SK-N-SH treated with all-trans-retinoic acid at 6 μM for 48 hours (cell line): ENCODE data around the gene HHATL.

Experiments used
- ATAC-seq: fragments of 200-7000 bp; cut with Tn5 transposase; 3 replicates; pipeline ENCODE4 v1.9.1; 2020; ENCODE audit warnings: mild to moderate bottlenecking, moderate library complexity
- ARNTL ChIP-seq: fragments of 450-650 bp; formaldehyde crosslinking; IDR thresholded peaks from 2 replicates; pipeline ENCODE4 v1.5.0; 2020; ENCODE audit warnings: low read depth, mild to moderate bottlenecking, moderate library complexity, borderline replicate concordance
- BACH2 ChIP-seq: fragments of 250-450 bp; sonication (Bioruptor Pico); IDR thresholded peaks from 2 replicates; pipeline ENCODE4 v1.9.0; 2021; ENCODE audit warnings: mild to moderate bottlenecking, borderline replicate concordance
- CSDC2 ChIP-seq: fragments of 250-450 bp; sonication (Bioruptor Pico); IDR thresholded peaks from 2 replicates; pipeline ENCODE4 v1.5.0; 2020; ENCODE audit warnings: mild to moderate bottlenecking, moderate library complexity
- ESRRG ChIP-seq: fragments of 250-450 bp; sonication (Bioruptor Pico); IDR thresholded peaks from 2 replicates; pipeline ENCODE4 v1.6.1; 2021; ENCODE audit warnings: mild to moderate bottlenecking
- GLIS3 ChIP-seq: fragments of 250-450 bp; sonication (Bioruptor Pico); IDR thresholded peaks from 2 replicates; pipeline ENCODE4 v1.5.0; 2020; ENCODE audit warnings: mild to moderate bottlenecking, moderate library complexity
- OSR1 ChIP-seq: fragments of 250-450 bp; sonication (Bioruptor Pico); IDR thresholded peaks from 2 replicates; pipeline ENCODE4 v1.8.0; 2022; ENCODE audit warnings: moderate library complexity, mild to moderate bottlenecking, inconsistent platforms
- PPARA ChIP-seq: fragments of 250-450 bp; sonication (Bioruptor Pico); IDR thresholded peaks from 2 replicates; pipeline ENCODE4 v1.5.0; 2020; ENCODE audit warnings: mild to moderate bottlenecking, borderline replicate concordance
- RARB ChIP-seq: fragments of 250-450 bp; sonication (Bioruptor Pico); IDR thresholded peaks from 2 replicates; pipeline ENCODE4 v1.8.0; 2021; ENCODE audit warnings: mild to moderate bottlenecking, moderate library complexity
- SNAI2 ChIP-seq: fragments of 250-450 bp; sonication (Bioruptor Pico); IDR thresholded peaks from 2 replicates; pipeline ENCODE4 v1.5.0; 2020; ENCODE audit warnings: mild to moderate bottlenecking, moderate library complexity
- TCF4 ChIP-seq: fragments of 250-450 bp; sonication (Bioruptor Pico); IDR thresholded peaks from 2 replicates; pipeline ENCODE4 v1.8.0; 2021; ENCODE audit warnings: mild to moderate bottlenecking, moderate library complexity, borderline replicate concordance
- ZC3H10 ChIP-seq: fragments of 250-450 bp; sonication (Bioruptor Pico); IDR thresholded peaks from 2 replicates; pipeline ENCODE4 v1.5.1; 2021; ENCODE audit warnings: mild to moderate bottlenecking, moderate library complexity
- ZFP3 ChIP-seq: fragments of 250-450 bp; sonication (Bioruptor Pico); IDR thresholded peaks from 2 replicates; pipeline ENCODE4 v1.5.0; 2020; ENCODE audit warnings: mild to moderate bottlenecking, moderate library complexity
- ZFP30 ChIP-seq: fragments of 450-650 bp; formaldehyde crosslinking; IDR thresholded peaks from 2 replicates; pipeline ENCODE4 v1.5.0; 2022; ENCODE audit warnings: mild to moderate bottlenecking, moderate library complexity
- ZNF565 ChIP-seq: fragments of 450-650 bp; formaldehyde crosslinking; conservative IDR thresholded peaks from 2 replicates; pipeline ENCODE4 v1.5.0; 2020; ENCODE audit warnings: low read depth, mild to moderate bottlenecking, moderate library complexity
- ZNF70 ChIP-seq: fragments of 450-650 bp; formaldehyde crosslinking; IDR thresholded peaks from 2 replicates; pipeline ENCODE4 v1.5.0; 2020; ENCODE audit warnings: mild to moderate bottlenecking, moderate library complexity
- ZNF8 ChIP-seq: fragments of 450-650 bp; formaldehyde crosslinking; IDR thresholded peaks from 2 replicates; pipeline ENCODE4 v1.5.0; 2020; ENCODE audit warnings: mild to moderate bottlenecking, moderate library complexity
- TF ChIP-seq, protein P1 (sequence below): fragments of 250-450 bp; sonication (Bioruptor Pico); IDR thresholded peaks from 2 replicates; pipeline ENCODE4 v1.5.0; 2020; ENCODE audit warnings: mild to moderate bottlenecking, moderate library complexity
- TF ChIP-seq, protein P2 (sequence below): fragments of 250-450 bp; sonication (Bioruptor Pico); IDR thresholded peaks from 2 replicates; pipeline ENCODE4 v1.8.0; 2020; ENCODE audit warnings: mild to moderate bottlenecking, moderate library complexity, borderline replicate concordance
- TF ChIP-seq, protein P3 (sequence below): fragments of 250-450 bp; sonication (Bioruptor Pico); IDR thresholded peaks from 2 replicates; pipeline ENCODE4 v1.5.1; 2021; ENCODE audit warnings: mild to moderate bottlenecking, moderate library complexity
- TF ChIP-seq, protein P4 (sequence below): fragments of 250-450 bp; sonication (Bioruptor Pico); IDR thresholded peaks from 2 replicates; pipeline ENCODE4 v1.5.1; 2020; ENCODE audit warnings: low read depth, mild to moderate bottlenecking, moderate library complexity

The HHATL gene

DNA sequence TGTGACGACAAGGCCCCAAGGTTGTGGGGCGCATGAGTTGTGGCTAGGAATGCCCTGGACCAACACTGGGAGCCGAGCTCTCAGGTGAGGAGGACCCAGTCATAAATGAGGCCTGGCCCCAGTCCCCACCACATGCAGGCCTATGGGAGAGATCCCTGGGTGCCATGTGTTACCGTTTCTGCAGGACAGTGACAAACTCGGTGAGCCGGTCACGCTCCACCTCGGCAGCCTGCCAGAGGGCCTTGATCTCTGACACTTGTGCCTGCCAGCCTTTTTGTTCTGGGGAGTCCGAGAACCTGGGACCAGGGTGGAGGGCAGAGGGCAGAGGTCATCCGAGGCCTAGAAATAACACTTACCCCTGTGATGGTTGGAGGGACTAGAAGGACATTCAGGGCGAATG lies 27.7 kb upstream of the HHATL start (continued):
- TF ChIP-seq, protein P1, sequence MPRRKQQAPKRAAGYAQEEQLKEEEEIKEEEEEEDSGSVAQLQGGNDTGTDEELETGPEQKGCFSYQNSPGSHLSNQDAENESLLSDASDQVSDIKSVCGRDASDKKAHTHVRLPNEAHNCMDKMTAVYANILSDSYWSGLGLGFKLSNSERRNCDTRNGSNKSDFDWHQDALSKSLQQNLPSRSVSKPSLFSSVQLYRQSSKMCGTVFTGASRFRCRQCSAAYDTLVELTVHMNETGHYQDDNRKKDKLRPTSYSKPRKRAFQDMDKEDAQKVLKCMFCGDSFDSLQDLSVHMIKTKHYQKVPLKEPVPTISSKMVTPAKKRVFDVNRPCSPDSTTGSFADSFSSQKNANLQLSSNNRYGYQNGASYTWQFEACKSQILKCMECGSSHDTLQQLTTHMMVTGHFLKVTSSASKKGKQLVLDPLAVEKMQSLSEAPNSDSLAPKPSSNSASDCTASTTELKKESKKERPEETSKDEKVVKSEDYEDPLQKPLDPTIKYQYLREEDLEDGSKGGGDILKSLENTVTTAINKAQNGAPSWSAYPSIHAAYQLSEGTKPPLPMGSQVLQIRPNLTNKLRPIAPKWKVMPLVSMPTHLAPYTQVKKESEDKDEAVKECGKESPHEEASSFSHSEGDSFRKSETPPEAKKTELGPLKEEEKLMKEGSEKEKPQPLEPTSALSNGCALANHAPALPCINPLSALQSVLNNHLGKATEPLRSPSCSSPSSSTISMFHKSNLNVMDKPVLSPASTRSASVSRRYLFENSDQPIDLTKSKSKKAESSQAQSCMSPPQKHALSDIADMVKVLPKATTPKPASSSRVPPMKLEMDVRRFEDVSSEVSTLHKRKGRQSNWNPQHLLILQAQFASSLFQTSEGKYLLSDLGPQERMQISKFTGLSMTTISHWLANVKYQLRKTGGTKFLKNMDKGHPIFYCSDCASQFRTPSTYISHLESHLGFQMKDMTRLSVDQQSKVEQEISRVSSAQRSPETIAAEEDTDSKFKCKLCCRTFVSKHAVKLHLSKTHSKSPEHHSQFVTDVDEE (CRISPR knock-in tag): no peak
- TF ChIP-seq ZFP30 (CRISPR knock-in tag): no peak
- no peak for TF ChIP-seq PPARA (CRISPR knock-in tag)
- TF ChIP-seq ZNF70 (CRISPR knock-in tag): no peak
- TF ChIP-seq CSDC2: no peak

DNA sequence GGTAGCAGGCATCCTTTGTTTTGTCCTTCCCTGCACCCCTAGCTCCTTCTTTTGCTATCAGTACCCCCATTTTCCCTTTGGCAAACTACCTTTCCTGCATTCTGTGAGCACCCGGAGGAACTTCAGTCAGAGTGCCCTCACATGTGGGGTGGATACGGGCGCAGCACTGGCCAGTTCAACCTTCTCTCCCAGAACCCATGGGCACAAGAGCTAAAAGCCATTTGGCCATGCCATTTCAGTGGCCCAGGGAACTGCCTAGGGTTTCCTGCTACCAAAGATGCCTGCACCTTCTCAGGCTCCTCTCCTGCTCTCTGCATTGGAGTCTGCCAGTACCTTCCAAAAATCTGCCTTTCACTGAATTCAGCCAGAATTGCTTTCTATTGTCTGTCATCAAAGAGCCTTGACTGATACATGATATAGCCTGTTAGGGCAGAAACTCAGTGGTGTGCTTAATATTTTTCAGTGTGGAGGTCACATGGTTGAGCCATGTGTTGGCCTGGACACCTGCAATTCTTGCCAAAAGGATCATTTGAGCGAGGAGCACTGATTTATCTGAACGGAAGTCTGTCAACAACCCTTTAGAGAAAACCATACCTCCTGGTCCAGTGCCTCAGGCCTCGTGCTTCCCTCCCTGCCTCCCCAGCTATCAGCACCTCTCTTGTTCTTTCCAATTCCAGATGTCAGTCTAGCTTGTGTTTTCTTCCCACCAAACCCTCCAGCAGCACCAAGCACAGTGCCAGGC lies 27.0 kb upstream of the HHATL start:
- no peak for ATAC-seq
- TF ChIP-seq ZFP3 (CRISPR knock-in tag): no peak
- TF ChIP-seq ZNF70 (CRISPR knock-in tag): no peak
- TF ChIP-seq ZNF565: no peak
- no peak for TF ChIP-seq RARB
- TF ChIP-seq ZFP30 (CRISPR knock-in tag): no peak
- TF ChIP-seq, protein P2, sequence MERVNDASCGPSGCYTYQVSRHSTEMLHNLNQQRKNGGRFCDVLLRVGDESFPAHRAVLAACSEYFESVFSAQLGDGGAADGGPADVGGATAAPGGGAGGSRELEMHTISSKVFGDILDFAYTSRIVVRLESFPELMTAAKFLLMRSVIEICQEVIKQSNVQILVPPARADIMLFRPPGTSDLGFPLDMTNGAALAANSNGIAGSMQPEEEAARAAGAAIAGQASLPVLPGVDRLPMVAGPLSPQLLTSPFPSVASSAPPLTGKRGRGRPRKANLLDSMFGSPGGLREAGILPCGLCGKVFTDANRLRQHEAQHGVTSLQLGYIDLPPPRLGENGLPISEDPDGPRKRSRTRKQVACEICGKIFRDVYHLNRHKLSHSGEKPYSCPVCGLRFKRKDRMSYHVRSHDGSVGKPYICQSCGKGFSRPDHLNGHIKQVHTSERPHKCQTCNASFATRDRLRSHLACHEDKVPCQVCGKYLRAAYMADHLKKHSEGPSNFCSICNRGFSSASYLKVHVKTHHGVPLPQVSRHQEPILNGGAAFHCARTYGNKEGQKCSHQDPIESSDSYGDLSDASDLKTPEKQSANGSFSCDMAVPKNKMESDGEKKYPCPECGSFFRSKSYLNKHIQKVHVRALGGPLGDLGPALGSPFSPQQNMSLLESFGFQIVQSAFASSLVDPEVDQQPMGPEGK (CRISPR knock-in tag): no peak
- TF ChIP-seq SNAI2: no peak
- no peak for TF ChIP-seq ARNTL (CRISPR knock-in tag)
- TF ChIP-seq, all 23 proteins: peak for 0

DNA sequence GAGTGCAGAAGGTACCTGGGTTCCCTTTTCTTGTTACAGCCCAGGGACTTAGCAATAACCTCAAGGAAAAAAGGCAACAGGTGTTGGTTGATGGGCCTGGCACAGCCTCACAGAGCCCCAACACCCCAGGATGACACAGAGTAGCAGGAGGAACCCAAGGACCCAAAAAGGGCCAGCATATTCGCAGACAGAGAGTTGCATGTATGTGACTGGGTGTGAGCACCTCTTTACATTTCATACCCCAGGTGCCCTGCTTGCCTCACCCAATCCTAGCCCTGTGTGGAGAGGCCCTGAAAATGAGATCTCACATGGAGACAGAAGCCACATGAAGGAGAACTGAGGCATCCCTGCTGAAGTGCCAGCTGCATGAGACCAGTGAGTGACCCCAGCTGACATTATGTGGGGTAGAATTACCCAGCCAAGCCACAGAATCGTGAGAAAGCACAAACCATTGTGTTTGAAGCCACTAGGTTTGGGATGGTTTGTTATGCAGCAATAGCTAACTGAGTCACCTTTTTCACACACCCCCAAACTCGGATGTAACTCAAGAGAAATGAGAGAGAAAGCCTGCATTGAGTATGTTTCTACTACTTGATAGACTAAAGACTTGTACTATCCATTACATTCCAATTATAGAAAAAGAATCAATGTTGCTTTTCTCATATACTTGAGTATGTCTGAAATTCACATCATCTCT lies 26.2 kb upstream of the HHATL start:
- no peak for ATAC-seq
- TF ChIP-seq SNAI2: no peak
- TF ChIP-seq ZNF70 (CRISPR knock-in tag): no peak
- no peak for TF ChIP-seq PPARA (CRISPR knock-in tag)
- TF ChIP-seq, protein P1 (CRISPR knock-in tag): no peak

DNA sequence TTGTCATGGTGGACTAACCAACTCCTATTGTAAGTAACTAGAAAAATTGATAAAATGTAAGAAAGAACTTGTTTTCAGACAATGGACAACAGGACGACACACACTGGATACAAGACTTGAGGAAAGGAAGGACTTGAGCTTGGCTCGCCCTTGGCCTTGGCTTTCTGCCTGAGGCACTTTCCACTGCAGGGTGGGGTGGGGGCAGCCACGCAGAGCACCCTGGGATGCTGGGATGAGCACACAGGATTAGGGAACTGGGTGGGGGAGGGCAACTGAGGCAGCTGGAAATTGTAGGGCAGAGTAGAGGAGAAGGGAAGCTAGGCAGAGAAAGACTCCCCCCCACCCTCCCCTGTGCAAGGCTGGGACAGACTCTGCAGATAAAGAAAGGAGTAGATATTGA lies 25.5 kb upstream of the HHATL start:
- no peak for ATAC-seq
- TF ChIP-seq SNAI2: no peak
- no peak for TF ChIP-seq OSR1 (CRISPR knock-in tag)
- TF ChIP-seq, protein P2 (CRISPR knock-in tag): no peak
- TF ChIP-seq GLIS3 (CRISPR knock-in tag): no peak
- TF ChIP-seq ESRRG (CRISPR knock-in tag): no peak
- TF ChIP-seq ZFP30 (CRISPR knock-in tag): no peak

DNA sequence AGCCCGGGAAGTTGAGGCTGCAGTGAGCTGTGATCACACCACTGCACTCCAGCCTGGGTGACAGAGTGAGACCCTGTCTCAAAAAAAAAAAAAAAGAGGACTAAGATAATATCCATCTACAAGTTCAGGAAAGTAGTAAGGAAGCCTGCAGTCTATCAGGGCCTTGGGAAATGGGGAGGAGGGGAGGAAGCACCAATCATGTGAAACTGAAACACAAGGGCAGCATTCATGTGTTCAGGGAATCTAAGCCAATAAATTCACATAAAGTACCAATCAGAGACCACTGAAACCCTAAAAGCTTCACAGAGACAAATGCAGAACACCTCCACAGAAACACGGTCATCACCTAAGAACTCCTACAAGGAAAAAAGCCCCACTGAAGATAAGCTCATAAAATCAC lies 22.9 kb upstream of the HHATL start:
- no peak for ATAC-seq
- TF ChIP-seq GLIS3 (CRISPR knock-in tag) (no peak), ZNF565 (no peak), ARNTL (CRISPR knock-in tag) (no peak), ZNF8 (CRISPR knock-in tag) (no peak), ZFP30 (CRISPR knock-in tag) (no peak), TCF4 (CRISPR knock-in tag) (no peak), PPARA (CRISPR knock-in tag) (no peak), ZC3H10 (CRISPR knock-in tag) (no peak), BACH2 (CRISPR knock-in tag) (no peak), RARB (no peak)
- TF ChIP-seq, protein P3, sequence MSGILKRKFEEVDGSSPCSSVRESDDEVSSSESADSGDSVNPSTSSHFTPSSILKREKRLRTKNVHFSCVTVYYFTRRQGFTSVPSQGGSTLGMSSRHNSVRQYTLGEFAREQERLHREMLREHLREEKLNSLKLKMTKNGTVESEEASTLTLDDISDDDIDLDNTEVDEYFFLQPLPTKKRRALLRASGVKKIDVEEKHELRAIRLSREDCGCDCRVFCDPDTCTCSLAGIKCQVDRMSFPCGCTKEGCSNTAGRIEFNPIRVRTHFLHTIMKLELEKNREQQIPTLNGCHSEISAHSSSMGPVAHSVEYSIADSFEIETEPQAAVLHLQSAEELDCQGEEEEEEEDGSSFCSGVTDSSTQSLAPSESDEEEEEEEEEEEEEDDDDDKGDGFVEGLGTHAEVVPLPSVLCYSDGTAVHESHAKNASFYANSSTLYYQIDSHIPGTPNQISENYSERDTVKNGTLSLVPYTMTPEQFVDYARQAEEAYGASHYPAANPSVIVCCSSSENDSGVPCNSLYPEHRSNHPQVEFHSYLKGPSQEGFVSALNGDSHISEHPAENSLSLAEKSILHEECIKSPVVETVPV (CRISPR knock-in tag): no peak
- TF ChIP-seq, protein P4, sequence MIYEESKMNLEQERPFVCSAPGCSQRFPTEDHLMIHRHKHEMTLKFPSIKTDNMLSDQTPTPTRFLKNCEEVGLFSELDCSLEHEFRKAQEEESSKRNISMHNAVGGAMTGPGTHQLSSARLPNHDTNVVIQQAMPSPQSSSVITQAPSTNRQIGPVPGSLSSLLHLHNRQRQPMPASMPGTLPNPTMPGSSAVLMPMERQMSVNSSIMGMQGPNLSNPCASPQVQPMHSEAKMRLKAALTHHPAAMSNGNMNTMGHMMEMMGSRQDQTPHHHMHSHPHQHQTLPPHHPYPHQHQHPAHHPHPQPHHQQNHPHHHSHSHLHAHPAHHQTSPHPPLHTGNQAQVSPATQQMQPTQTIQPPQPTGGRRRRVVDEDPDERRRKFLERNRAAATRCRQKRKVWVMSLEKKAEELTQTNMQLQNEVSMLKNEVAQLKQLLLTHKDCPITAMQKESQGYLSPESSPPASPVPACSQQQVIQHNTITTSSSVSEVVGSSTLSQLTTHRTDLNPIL: no peak
